OCI-LY1 (cell line): Measurements from ENCODE around the gene WLS.
"Not testable (repeated sequence)": the region's sequence is repeated elsewhere in the genome, so short reads cannot be mapped to it uniquely, and the experiment has no call there.

Experiments
- H2AFZ ChIP-seq: fragments of 200-600 bp; sonication (generic), shearing (Covaris generic); 2 replicates; pipeline ENCODE4 v1.6.0; 2014; ENCODE audit warnings: antibody characterized with exemption, mild to moderate bottlenecking, low read length
- H3F3A ChIP-seq: fragments of 200-600 bp; sonication (generic), shearing (Covaris generic); 2 replicates; pipeline ENCODE4 v1.6.0; 2014; ENCODE audit warnings: mild to moderate bottlenecking, antibody characterized with exemption, low read length, moderate library complexity; ENCODE audit not compliant: insufficient read depth
- H3K27ac ChIP-seq: fragments of 200-600 bp; sonication (generic); 2 replicates; pipeline ENCODE4 v1.5.1; 2014; ENCODE audit warnings: low read length, mixed run types, mild to moderate bottlenecking, low read depth; ENCODE audit not compliant: poor library complexity, severe bottlenecking
- H3K27me3 ChIP-seq: fragments of 200-600 bp; sonication (generic); 2 replicates; pipeline ENCODE4 v1.6.0; 2014; ENCODE audit warnings: antibody characterized with exemption, mild to moderate bottlenecking, low read length, moderate library complexity; ENCODE audit not compliant: insufficient read depth
- H3K36me3 ChIP-seq: fragments of 200-600 bp; sonication (generic); 2 replicates; pipeline ENCODE4 v1.6.1; 2014; ENCODE audit warnings: mild to moderate bottlenecking, antibody characterized with exemption, low read length, moderate library complexity, mixed read lengths; ENCODE audit not compliant: insufficient read depth
- H3K4me1 ChIP-seq: fragments of 200-600 bp; sonication (generic); 2 replicates; pipeline ENCODE4 v1.5.1; 2014; ENCODE audit warnings: mild to moderate bottlenecking, low read length, moderate library complexity; ENCODE audit not compliant: insufficient read depth, severe bottlenecking
- H3K4me2 ChIP-seq: fragments of 200-600 bp; sonication (generic), shearing (Covaris generic); 2 replicates; pipeline ENCODE4 v1.6.1; 2014; ENCODE audit warnings: low read length
- H3K4me3 ChIP-seq: fragments of 200-600 bp; sonication (generic); 2 replicates; pipeline ENCODE4 v1.5.1; 2014; ENCODE audit warnings: low read length, low read depth, mild to moderate bottlenecking, mixed read lengths; ENCODE audit not compliant: poor library complexity, severe bottlenecking
- H3K79me2 ChIP-seq: fragments of 200-600 bp; shearing (Covaris generic); 2 replicates; pipeline ENCODE4 v1.6.1; 2016; ENCODE audit warnings: mixed run types, low read length, mixed read lengths; ENCODE audit not compliant: insufficient read depth
- H3K9ac ChIP-seq: fragments of 200-600 bp; sonication (generic), shearing (Covaris generic); 2 replicates; pipeline ENCODE4 v1.6.1; 2014; ENCODE audit warnings: mild to moderate bottlenecking, low read length, mixed read lengths
- H3K9me2 ChIP-seq: fragments of 200-600 bp; sonication (generic), shearing (Covaris generic); 2 replicates; pipeline ENCODE4 v1.6.1; 2014; ENCODE audit warnings: low read depth, mild to moderate bottlenecking, low read length, mixed read lengths
- H3K9me3 ChIP-seq: fragments of 200-600 bp; shearing (Covaris generic); 2 replicates; pipeline ENCODE4 v1.6.1; 2014; ENCODE audit warnings: low read length, mixed read lengths
- H4K20me1 ChIP-seq: fragments of 200-600 bp; sonication (generic), shearing (Covaris generic); 2 replicates; pipeline ENCODE4 v1.6.0; 2016; ENCODE audit warnings: mild to moderate bottlenecking, low read length; ENCODE audit not compliant: insufficient read depth
- CTCF ChIP-seq: fragments of 200-600 bp; sonication (generic), shearing (Covaris generic); IDR thresholded peaks from 2 replicates; pipeline ENCODE4 v1.5.1; 2017; ENCODE audit warnings: mild to moderate bottlenecking, antibody characterized with exemption, low read length, moderate library complexity, mixed read lengths
- EZH2 ChIP-seq: fragments of 200-600 bp; sonication (generic), shearing (Covaris generic); IDR thresholded peaks from 2 replicates; pipeline ENCODE4 v1.8.0; 2017; ENCODE audit warnings: borderline replicate concordance, mixed run types, mild to moderate bottlenecking, antibody characterized with exemption, low read length, moderate library complexity, mixed read lengths

Gene WLS

GRCh38 chr1:68268896-68269483, 36.7 kb upstream of the WLS start:
- no peak overlapping the region for H3K27ac ChIP-seq
- H3K9me2 ChIP-seq, result no peaks in the 10 kb centered on the region
- no peak overlapping the region for H3K4me2 ChIP-seq
- no peak overlapping the region for H3K9ac ChIP-seq
- TF ChIP-seq CTCF (no peak), EZH2 (no peak)
- no peaks in the 10 kb centered on the region for H3K36me3 ChIP-seq
- H3K4me3 ChIP-seq, result no peak overlapping the region
- no peaks in the 10 kb centered on the region for H3K79me2 ChIP-seq
- no peaks in the 10 kb centered on the region for H4K20me1 ChIP-seq
- H3K9me3 ChIP-seq, result no peaks in the 10 kb centered on the region
- H3K4me1 ChIP-seq, result no peaks in the 10 kb centered on the region
- H3K27me3 ChIP-seq, result no peaks in the 10 kb centered on the region
- H3F3A ChIP-seq, result no peaks in the 10 kb centered on the region
- H2AFZ ChIP-seq, result no peak overlapping the region

- not testable (repeated sequence) for H3K9ac ChIP-seq, H3K79me2 ChIP-seq, H3K27ac ChIP-seq, H2AFZ ChIP-seq, H3K9me3 ChIP-seq, H3K36me3 ChIP-seq, H3F3A ChIP-seq, H3K4me3 ChIP-seq, H4K20me1 ChIP-seq, H3K9me2 ChIP-seq, H3K4me2 ChIP-seq, H3K27me3 ChIP-seq, H3K4me1 ChIP-seq
These were observed 24.5 kb upstream of the WLS start for GRCh38 chr1:68256824-68257223.

- Histone ChIP-seq H3F3A (no peaks in the 10 kb centered on the region), H2AFZ (no peak overlapping the region), H3K4me3 (no peak overlapping the region), H3K9me2 (no peaks in the 10 kb centered on the region), H4K20me1 (no peaks in the 10 kb centered on the region), H3K9ac (no peak overlapping the region), H3K4me1 (no peaks in the 10 kb centered on the region), H3K9me3 (no peaks in the 10 kb centered on the region), H3K79me2 (no peaks in the 10 kb centered on the region), H3K36me3 (no peaks in the 10 kb centered on the region), H3K4me2 (no peak overlapping the region), H3K27ac (no peak overlapping the region), H3K27me3 (no peaks in the 10 kb centered on the region)
- TF ChIP-seq EZH2 (no peak), CTCF (no peak)
These were observed 23.0 kb upstream of the WLS start for GRCh38 chr1:68255301-68255700.

- no peak for TF ChIP-seq CTCF
- no peak for TF ChIP-seq EZH2
- Histone ChIP-seq H2AFZ (no peak overlapping the region), H3F3A (no peaks in the 10 kb centered on the region), H3K4me2 (no peak overlapping the region), H3K36me3 (no peaks in the 10 kb centered on the region), H3K9ac (no peak overlapping the region), H3K27me3 (no peaks in the 10 kb centered on the region), H3K9me2 (no peaks in the 10 kb centered on the region), H4K20me1 (no peaks in the 10 kb centered on the region), H3K4me1 (no peaks in the 10 kb centered on the region), H3K9me3 (no peaks in the 10 kb centered on the region), H3K4me3 (no peak overlapping the region), H3K27ac (no peak overlapping the region), H3K79me2 (no peaks in the 10 kb centered on the region)
These were observed 22.4 kb upstream of the WLS start for GRCh38 chr1:68254667-68255226.
